ENCODE measurements around the gene DCAF12L1. TPM values are rescaled to one million over a fixed set of nuclear protein-coding genes. Genes with fewer than 3 reads are reported as not detected.
A peak's percentile ranks its signal among the peaks of the same experiment; 100 is the strongest.

The DCAF12L1 gene
- 1.9 TPM for total RNA-seq

DNA sequence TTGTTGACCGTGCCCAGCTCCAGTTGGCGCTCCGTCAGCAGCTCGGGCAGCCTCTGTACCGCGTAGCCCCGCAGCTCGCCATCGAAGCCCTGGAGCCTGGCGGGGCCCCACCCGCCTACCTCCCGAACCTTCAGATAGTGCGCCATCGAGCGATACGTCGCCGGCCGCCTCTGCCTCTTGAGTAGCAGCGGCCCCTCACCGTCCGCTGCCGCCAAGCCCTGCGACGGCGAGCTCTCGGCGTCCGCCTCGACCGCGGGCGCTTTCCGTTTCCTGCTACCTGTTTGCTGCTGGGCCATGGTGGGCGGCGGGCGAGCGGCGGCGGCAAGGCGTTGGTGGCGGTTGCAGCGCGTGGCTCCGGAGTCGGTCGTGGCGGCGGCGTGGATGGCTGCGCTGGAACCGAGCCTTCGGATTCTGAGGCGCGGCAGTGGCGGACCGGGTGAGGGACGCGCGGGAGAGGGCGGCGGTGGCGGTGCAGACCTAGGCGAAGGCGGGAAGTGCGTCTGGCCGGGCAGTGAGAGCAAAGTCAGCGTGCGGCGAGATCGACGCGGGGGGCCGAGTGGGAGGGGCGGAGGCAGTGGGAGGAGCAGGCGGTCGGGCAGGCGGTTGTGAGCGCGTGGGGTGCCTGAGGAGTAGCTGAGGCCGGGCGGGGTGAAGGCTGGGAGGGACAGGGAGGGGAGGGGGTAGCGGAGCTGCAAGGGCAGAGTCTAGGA lies at the start of gene DCAF12L1:
Gene DCAF12L1 (minus strand): TSS at position 502 of the 710 bp plus-strand sequence. CDS start 206 bp downstream, at position 296.
- DNase-seq, result peak; percentile 25

DNA sequence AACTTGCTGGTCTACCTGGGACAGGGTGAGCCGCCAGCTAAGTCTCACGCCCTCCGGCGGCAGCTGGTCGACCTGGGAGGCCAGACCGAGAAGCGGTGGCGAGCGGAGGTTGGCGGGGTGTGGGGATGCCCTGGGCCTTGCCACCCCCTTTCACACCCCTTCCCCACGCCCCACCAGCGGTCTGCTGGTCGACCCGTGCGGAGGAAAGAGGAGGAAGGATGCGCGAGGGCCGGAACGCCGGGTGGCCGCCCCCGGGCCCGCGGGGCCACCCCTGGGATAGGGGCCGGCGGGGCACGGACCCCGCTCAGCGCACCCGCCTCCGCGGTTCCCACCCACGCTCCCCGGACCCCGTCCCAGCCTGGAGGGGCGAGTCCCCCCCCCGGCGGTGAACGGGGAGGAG lies 28.3 kb upstream of the DCAF12L1 start:
- DNase-seq, result no peak

DNA sequence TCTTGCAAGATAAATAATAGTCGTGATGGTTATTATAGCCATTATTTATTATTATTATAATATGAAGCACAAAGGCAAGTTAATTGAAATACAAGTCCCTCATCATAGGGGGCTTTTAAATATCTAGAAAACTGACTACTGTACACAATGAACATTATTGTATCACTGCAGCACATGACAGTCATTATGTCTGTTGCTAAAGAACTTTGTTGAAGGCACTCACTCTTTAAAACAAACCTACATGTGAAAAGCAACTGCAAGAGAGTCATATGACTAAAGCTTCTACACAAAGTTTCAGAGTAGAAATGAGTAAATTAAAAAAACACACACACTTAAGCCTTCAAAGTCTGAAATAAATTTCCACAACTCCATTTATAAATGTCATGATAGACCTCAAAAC lies 23.3 kb upstream of the DCAF12L1 start:
- DNase-seq, result no peak

DNA sequence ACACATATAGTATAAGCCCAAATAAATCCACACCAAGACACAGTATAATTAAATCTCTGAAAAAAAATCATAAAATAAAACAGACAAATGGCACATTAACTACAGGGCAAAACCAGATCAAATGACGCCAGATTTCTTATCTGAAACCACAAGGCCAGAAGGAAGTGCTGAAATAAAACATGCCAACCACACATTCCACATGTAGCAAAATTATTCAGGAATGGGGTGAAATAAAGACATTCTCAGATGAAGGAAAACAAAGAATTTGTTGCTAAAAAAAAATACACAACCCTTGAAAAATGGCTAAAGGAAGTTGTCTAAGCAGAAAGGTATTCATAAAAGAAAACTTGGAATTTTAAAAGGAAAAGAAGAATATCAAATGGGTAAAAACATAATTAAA lies 4.5 kb upstream of the DCAF12L1 start:
- DNase-seq, result no peak

DNA sequence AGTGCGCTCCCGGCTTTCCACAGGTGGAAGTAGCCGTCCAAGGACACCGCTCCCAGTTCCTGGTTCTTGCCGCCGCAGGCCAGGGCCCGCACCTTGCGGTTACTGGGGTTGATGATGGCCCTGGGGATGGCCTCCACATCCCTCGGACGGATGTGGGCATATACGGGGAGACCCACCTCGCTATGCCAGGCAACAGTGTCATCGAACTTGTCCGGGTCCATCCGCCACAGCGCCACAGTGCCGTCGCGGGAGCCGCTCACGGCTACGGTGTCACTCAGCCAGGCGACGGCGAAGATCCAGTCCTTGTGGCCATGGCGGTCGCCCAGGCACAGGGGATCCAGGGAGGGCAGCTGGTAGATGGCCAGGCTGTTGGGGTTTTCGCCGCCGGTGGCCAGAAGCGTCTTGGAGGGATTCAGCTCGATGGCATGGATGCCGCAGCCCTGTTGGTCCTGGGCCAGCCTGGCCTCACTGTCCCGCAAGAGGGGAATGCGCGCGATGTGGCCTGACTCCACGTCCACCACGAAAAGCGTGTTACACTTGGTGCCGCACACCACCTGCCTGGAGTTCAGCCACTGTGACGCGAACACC lies 795 bp downstream of the DCAF12L1 start:
- no peak for DNase-seq

DNA sequence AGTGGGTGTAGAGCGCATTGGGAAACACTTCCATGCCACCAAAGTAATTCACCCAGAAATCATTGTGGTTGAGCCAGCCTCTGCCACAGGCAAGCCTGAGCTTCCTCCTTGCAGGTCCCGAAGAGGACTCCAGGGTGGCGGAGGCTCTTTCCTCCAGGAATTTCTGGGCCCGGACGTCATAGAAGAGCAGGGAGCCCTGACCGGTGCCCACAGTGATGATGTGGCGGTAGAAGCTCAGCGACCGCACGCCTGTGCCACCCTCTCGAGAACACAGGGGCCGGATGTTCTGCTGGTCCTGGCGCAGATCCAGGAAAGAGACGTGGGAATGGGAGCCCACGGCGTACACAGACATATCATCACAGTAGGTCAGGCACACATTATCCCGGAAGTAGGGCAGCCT lies 1.3 kb downstream of the DCAF12L1 start:
- no peak for DNase-seq

DNA sequence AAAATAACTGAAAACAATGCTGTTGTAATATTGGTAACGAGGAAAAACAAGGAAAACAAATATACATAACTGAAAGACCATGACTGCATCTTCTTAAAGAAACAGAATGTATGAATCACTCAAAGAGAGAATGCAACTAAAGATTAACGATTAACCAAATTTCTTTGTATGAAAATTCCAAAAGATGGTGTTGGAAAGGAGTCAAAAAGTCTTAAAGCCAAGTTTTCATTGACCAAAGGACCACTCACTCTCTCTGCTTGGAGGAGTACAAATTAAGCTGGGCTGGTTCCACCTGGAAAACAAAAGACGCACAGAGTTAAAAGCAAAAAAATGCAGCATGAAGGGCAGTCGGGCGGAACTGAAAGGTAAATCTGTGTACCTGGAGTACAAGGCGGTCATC lies 1.8 kb downstream of the DCAF12L1 start:
- no peak for DNase-seq

DNA sequence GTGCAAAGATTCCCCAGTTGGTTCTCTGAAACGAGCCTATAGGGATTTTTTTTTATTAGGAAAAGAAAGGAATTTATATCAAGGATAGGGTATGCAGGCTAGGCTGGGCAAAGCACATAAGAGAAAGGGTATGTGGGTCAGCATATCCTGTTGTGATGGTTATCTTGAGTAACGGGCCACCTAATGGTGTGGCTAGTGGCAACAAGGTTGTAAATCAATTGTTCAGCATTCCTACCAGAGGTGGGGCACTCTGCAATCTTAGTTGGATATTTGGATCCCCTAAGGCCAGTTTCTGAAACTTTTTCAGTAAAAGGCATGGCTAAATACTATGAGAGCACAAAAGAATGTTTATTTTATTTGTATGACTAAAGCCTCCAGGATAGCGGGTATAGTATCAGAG lies 42.7 kb downstream of the DCAF12L1 start:
- DNase-seq, result no peak

Small RNA genes within 50 kb of the gene (small RNA-seq; reads per million reads assigned to genes)
- not detected for gene Z69908.1 (ENCODE audit: low replicate concordance)

All from tongue (tissue), 3 donors.